SK-N-SH (cell line): ENCODE results near the gene PSMA1. TPM values are rescaled to one million over a fixed set of nuclear protein-coding genes. Genes with fewer than 3 reads are reported as not detected.

Experiments
- CTCF ChIA-PET: fragments of 300-600, 350-600 bp; formaldehyde crosslinking; extraction: SDS; loops from one replicate; lab custom pipeline; 2021; lab: Yijun Ruan, JAX
- POLR2A ChIA-PET: fragments of 350-600 bp; sonication (Branson Sonifier 250); formaldehyde crosslinking; extraction: SDS; loops from one replicate; lab custom pipeline; 2020; ENCODE audit warnings: antibody characterized with exemption, inconsistent platforms; lab: Yijun Ruan, JAX
- DNase-seq: peaks from one replicate; pipeline ENCODE4 v3.0.0; 2012
- H2AFZ ChIP-seq: fragments of 200-600 bp; sonication (generic); 2 replicates; pipeline ENCODE4 v1.8.1; 2016; ENCODE audit warnings: antibody characterized with exemption, mild to moderate bottlenecking, low read depth
- H3F3A ChIP-seq: fragments of 200-600 bp; sonication (generic); replicated peaks from 2 replicates; pipeline ENCODE3; 2016; ENCODE audit warnings: antibody characterized with exemption, mild to moderate bottlenecking; ENCODE audit not compliant: insufficient read depth
- H3K27ac ChIP-seq, 2 experiments: fragments of 200-500 bp in 1 of 2; fragments of 200-600 bp in 1 of 2; sonication (Bioruptor generic) in 1 of 2; sonication (generic), shearing (Covaris generic) in 1 of 2; 2 replicates each; pipeline versions ENCODE4 v1.5.1 to v1.6.1; 2014 to 2016; ENCODE audit warnings: low read depth in 2 of 2, inconsistent platforms in 1 of 2, low read length in 1 of 2, mild to moderate bottlenecking in 1 of 2, mixed read lengths in 1 of 2
- H3K27me3 ChIP-seq: fragments of 200-600 bp; sonication (generic), shearing (Covaris generic); 2 replicates; pipeline ENCODE4 v1.6.1; 2016; ENCODE audit warnings: mixed run types; ENCODE audit not compliant: insufficient read depth
- H3K36me3 ChIP-seq, 2 experiments: fragments of 200-500 bp in 1 of 2; fragments of 200-600 bp in 1 of 2; sonication (Bioruptor generic) in 1 of 2; sonication (generic) in 1 of 2; replicated peaks in 1 of 2; 2 replicates each; pipeline versions ENCODE3 to v1.5.1; 2014 to 2016; ENCODE audit warnings: low read length in 1 of 2, mild to moderate bottlenecking in 1 of 2; ENCODE audit not compliant: insufficient read depth in 2 of 2, control insufficient read depth in 1 of 2
- H3K4me1 ChIP-seq, 2 experiments: fragments of 200-500 bp in 1 of 2; fragments of 200-600 bp in 1 of 2; sonication (Bioruptor generic) in 1 of 2; sonication (generic), shearing (Covaris generic) in 1 of 2; 2 replicates each; pipeline versions ENCODE4 v1.5.1 to v1.6.1; 2014 to 2016; ENCODE audit warnings: low read depth in 1 of 2, low read length in 1 of 2, mixed run types in 1 of 2; ENCODE audit not compliant: insufficient read depth in 2 of 2, control insufficient read depth in 1 of 2
- H3K4me2 ChIP-seq: fragments of 200-600 bp; sonication (generic), shearing (Covaris generic); 2 replicates; pipeline ENCODE4 v1.6.1; 2017; ENCODE audit warnings: mixed run types
- H3K4me3 ChIP-seq, 2 experiments: fragments of 200-500 bp in 1 of 2; fragments of 200-600 bp in 1 of 2; sonication (Bioruptor generic) in 1 of 2; sonication (generic), shearing (Covaris generic) in 1 of 2; 2 replicates each; pipeline versions ENCODE4 v1.5.1 to v1.8.1; 2014 to 2016; ENCODE audit warnings: low read depth in 2 of 2, inconsistent platforms in 1 of 2, low read length in 1 of 2, mild to moderate bottlenecking in 1 of 2, mixed read lengths in 1 of 2, moderate library complexity in 1 of 2
- H3K79me2 ChIP-seq: fragments of 200-600 bp; sonication (generic); 2 replicates; pipeline ENCODE4 v1.8.1; 2017; ENCODE audit warnings: mild to moderate bottlenecking; ENCODE audit not compliant: insufficient read depth
- H3K9ac ChIP-seq: fragments of 200-600 bp; sonication (generic); 2 replicates; pipeline ENCODE4 v1.6.1; 2017; ENCODE audit warnings: mixed run types
- H3K9me2 ChIP-seq: fragments of 200-600 bp; sonication (generic); 2 replicates; pipeline ENCODE4 v1.6.1; 2017; ENCODE audit warnings: mixed run types
- H3K9me3 ChIP-seq: fragments of 200-600 bp; sonication (generic); 2 replicates; pipeline ENCODE4 v1.6.1; 2017; ENCODE audit warnings: mixed run types, mild to moderate bottlenecking, moderate library complexity
- H4K20me1 ChIP-seq: fragments of 200-600 bp; sonication (generic); 2 replicates; pipeline ENCODE4 v1.6.1; 2017; ENCODE audit warnings: mild to moderate bottlenecking, mixed run types; ENCODE audit not compliant: insufficient read depth
- CHD2 ChIP-seq: fragments of 150-350 bp; IDR thresholded peaks from 2 replicates; pipeline ENCODE4 v1.6.1; 2018; ENCODE audit warnings: low read length; ENCODE audit not compliant: partially characterized antibody
- EP300 ChIP-seq, 2 experiments: IDR thresholded peaks; 2 replicates each; pipeline versions ENCODE4 v1.4.0 to v1.6.1; 2012; ENCODE audit warnings: borderline replicate concordance in 1 of 2, low read depth in 1 of 2, low read length in 1 of 2
- FOSL2 ChIP-seq: IDR thresholded peaks from 2 replicates; pipeline ENCODE4 v1.4.0; 2012; ENCODE audit warnings: low read depth, mild to moderate bottlenecking, moderate library complexity, borderline replicate concordance
- FOXJ3 ChIP-seq: sonication (generic); formaldehyde crosslinking; IDR thresholded peaks from 2 replicates; pipeline ENCODE4 v1.5.1; 2020; ENCODE audit warnings: mild to moderate bottlenecking, missing genetic modification reagents
- GATA2 ChIP-seq: sonication (generic); formaldehyde crosslinking; IDR thresholded peaks from 2 replicates; pipeline ENCODE4 v1.5.0; 2020; ENCODE audit warnings: mild to moderate bottlenecking, missing genetic modification reagents
- JUND ChIP-seq: IDR thresholded peaks from 2 replicates; pipeline ENCODE4 v1.4.0; 2012
- MEF2A ChIP-seq: IDR thresholded peaks from 2 replicates; pipeline ENCODE4 v1.4.0; 2012; ENCODE audit warnings: low read depth, borderline replicate concordance
- NFIC ChIP-seq: IDR thresholded peaks from 2 replicates; pipeline ENCODE4 v1.4.0; 2012; ENCODE audit warnings: borderline replicate concordance
- POLR2AphosphoS5 ChIP-seq: IDR thresholded peaks from 2 replicates; pipeline ENCODE4 v1.6.1; 2012; ENCODE audit warnings: low read depth, low read length
- SIN3A ChIP-seq: IDR thresholded peaks from 2 replicates; pipeline ENCODE4 v1.6.1; 2012; ENCODE audit warnings: low read depth, mild to moderate bottlenecking, low read length, moderate library complexity, borderline replicate concordance
- SMC3 ChIP-seq: IDR thresholded peaks from 2 replicates; pipeline ENCODE4 v1.6.1; 2012; ENCODE audit warnings: low read depth, low read length, improper control_type of control experiment
- TAF1 ChIP-seq: IDR thresholded peaks from 2 replicates; pipeline ENCODE4 v1.6.1; 2012; ENCODE audit warnings: low read depth, mild to moderate bottlenecking, low read length, moderate library complexity, borderline replicate concordance
- TEAD4 ChIP-seq: IDR thresholded peaks from 2 replicates; pipeline ENCODE4 v1.4.0; 2012; ENCODE audit warnings: mild to moderate bottlenecking, borderline replicate concordance; ENCODE audit not compliant: insufficient read depth
- YY1 ChIP-seq: IDR thresholded peaks from 2 replicates; pipeline ENCODE4 v1.4.0; 2012; ENCODE audit warnings: low read depth, mild to moderate bottlenecking
- WGBS: methylation state at CpG from one replicate; pipeline ENCODE4 v1.1.6; 2017; ENCODE audit warnings: low lambda C conversion rate; 5-methylcytosine and 5-hydroxymethylcytosine counted together
- polyA plus RNA-seq, 3 experiments: library from polyadenylated mRNA; depleted of rRNA; stranded (reverse); fragments of >200 nt; gene quantifications; 2 replicates each; pipeline ENCODE4 v1.2.3, GENCODE V29; 2012
- TF ChIP-seq, protein P1 (sequence below): fragments of 150-350 bp; IDR thresholded peaks from 2 replicates; pipeline ENCODE4 v1.6.1; 2017; ENCODE audit warnings: antibody characterized with exemption, low read length, low read depth, borderline replicate concordance
- TF ChIP-seq, protein P2 (sequence below): fragments of 200-600 bp; sonication (generic); IDR thresholded peaks from 2 replicates; pipeline ENCODE4 v1.6.1; 2017; ENCODE audit warnings: antibody characterized with exemption, mild to moderate bottlenecking, moderate library complexity
- TF ChIP-seq, protein P3 (sequence below): IDR thresholded peaks from 2 replicates; pipeline ENCODE4 v1.4.0; 2012; ENCODE audit warnings: low read depth, borderline replicate concordance

Gene PSMA1
- polyA plus RNA-seq, 1 of the 3 experiments (the other 2 are of a cell fraction): 166 TPM

DNA sequence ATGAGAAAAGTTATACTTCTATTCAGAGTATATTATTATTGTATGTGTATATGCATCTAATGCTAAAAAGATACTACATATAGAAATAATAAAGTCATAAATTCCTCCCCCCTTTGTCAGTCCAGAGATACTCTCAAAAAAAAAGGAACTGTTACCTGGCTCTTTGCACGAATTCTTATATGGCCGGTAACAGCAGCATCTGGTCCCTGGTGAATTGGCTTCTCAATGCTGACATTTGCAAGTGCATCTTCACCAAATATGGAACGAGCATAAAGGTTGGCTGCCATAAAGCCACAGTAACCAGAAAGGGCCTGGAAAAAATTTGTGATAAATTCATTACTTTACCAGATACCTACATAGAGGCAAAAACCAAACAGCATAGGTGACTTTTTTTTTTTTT, 61.8 kb downstream of the PSMA1 start:
- WGBS: 95% methylated on average over 3 of the region's 3 CpGs

More for the DNA sequence above, 61.8 kb downstream of the PSMA1 start:
- Histone ChIP-seq H4K20me1 (no peaks in the 10 kb centered on the region), H3K9ac (no peak overlapping the region), H3K9me3 (no peaks in the 10 kb centered on the region), H3K27ac (no peak overlapping the region), H2AFZ (no peak overlapping the region), H3K79me2 (peaks cover 10% of the 10 kb centered on the region; the same call in 1 of the 2 replicates), H3F3A (peaks cover 68% of the 10 kb centered on the region), H3K4me1 (no peaks in the 10 kb centered on the region), H3K36me3 (peaks cover 62 to 89% of the 10 kb centered on the region in 2 experiments), H3K27me3 (no peaks in the 10 kb centered on the region), H3K4me2 (no peak overlapping the region), H3K4me3 (no peak overlapping the region)
- ChIA-PET CTCF (no interaction called here), POLR2A (no interaction called here)
- DNase-seq: no peak
- TF ChIP-seq TEAD4: no peak
- TF ChIP-seq POLR2AphosphoS5: no peak
- TF ChIP-seq, protein P1, sequence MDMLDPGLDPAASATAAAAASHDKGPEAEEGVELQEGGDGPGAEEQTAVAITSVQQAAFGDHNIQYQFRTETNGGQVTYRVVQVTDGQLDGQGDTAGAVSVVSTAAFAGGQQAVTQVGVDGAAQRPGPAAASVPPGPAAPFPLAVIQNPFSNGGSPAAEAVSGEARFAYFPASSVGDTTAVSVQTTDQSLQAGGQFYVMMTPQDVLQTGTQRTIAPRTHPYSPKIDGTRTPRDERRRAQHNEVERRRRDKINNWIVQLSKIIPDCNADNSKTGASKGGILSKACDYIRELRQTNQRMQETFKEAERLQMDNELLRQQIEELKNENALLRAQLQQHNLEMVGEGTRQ: no peak
- TF ChIP-seq NFIC: no peak
- TF ChIP-seq FOXJ3 (CRISPR knock-in tag): no peak
- TF ChIP-seq CHD2: no peak
- TF ChIP-seq TAF1: no peak
- no peak for TF ChIP-seq SMC3
- no peak for TF ChIP-seq JUND
- TF ChIP-seq, protein P2, sequence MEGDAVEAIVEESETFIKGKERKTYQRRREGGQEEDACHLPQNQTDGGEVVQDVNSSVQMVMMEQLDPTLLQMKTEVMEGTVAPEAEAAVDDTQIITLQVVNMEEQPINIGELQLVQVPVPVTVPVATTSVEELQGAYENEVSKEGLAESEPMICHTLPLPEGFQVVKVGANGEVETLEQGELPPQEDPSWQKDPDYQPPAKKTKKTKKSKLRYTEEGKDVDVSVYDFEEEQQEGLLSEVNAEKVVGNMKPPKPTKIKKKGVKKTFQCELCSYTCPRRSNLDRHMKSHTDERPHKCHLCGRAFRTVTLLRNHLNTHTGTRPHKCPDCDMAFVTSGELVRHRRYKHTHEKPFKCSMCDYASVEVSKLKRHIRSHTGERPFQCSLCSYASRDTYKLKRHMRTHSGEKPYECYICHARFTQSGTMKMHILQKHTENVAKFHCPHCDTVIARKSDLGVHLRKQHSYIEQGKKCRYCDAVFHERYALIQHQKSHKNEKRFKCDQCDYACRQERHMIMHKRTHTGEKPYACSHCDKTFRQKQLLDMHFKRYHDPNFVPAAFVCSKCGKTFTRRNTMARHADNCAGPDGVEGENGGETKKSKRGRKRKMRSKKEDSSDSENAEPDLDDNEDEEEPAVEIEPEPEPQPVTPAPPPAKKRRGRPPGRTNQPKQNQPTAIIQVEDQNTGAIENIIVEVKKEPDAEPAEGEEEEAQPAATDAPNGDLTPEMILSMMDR: no peak
- TF ChIP-seq FOSL2: no peak
- no peak for TF ChIP-seq GATA2 (CRISPR knock-in tag)
- TF ChIP-seq EP300 (IDR thresholded peaks at IDR 0.05; ENCODE audit: borderline replicate concordance in 1 of 2, low read depth in 1 of 2, low read length in 1 of 2): no peak
- TF ChIP-seq YY1: no peak
- no peak for TF ChIP-seq MEF2A
- TF ChIP-seq SIN3A: no peak
- TF ChIP-seq, protein P3, sequence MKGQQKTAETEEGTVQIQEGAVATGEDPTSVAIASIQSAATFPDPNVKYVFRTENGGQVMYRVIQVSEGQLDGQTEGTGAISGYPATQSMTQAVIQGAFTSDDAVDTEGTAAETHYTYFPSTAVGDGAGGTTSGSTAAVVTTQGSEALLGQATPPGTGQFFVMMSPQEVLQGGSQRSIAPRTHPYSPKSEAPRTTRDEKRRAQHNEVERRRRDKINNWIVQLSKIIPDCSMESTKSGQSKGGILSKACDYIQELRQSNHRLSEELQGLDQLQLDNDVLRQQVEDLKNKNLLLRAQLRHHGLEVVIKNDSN: no peak
- TF ChIP-seq, all 33 proteins: peak for 0
- no peaks in the 10 kb centered on the region for H3K9me2 ChIP-seq
